Effector CD4-positive, alpha-beta T cell (primary cell): ENCODE measurements around the gene KBTBD12.

Source experiments
- DNase-seq: peaks from one replicate; pipeline ENCODE4 v3.0.0-alpha.2; 2020

Gene KBTBD12

DNA sequence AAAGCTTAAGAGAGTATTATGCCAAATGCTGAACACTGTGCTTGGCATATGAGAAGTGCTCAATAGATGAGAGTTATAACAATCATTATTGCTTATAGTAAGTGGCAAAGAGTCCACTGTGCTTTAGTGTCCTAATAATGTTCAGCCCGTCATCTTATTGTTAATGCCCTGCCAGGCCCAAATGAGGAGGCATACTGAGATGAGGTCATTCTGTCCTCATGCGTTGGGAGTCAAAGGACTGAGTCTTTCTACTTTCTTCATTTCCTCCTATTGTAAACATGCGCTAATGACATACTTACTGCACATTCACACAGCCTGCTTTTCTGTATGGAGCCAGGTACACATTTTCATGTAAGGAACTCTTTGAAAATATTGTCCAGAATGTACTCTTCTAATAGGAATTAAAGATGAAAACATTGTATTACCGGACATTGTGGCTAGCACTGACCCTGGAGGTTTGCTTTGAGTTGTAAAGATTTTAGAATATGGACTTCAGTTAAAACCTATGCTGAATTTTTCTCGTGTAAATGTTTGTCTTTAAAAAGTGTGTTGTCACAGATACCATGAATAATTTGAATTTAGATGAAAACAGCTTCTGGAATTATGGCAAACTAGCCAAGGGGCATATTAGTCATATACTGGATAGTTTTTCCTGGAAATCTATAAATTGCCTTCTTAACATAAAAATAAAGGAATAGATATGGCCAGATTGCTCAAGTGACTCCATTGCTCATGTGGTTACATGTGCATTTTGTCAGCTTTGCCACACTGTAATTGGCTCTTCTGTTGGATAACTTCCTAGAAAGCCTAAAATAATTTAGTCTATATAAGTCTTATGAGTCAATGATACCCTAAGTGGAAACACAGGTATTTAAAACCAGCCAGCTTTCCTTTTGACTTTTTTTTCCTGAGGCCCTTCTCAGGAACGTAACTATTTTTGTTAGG lies 38.3 kb downstream of the KBTBD12 start:
- DNase-seq = no peak

GRCh38 chr3:127954640-127955039 lies 39.6 kb downstream of the KBTBD12 start:
- no peak for DNase-seq

DNA sequence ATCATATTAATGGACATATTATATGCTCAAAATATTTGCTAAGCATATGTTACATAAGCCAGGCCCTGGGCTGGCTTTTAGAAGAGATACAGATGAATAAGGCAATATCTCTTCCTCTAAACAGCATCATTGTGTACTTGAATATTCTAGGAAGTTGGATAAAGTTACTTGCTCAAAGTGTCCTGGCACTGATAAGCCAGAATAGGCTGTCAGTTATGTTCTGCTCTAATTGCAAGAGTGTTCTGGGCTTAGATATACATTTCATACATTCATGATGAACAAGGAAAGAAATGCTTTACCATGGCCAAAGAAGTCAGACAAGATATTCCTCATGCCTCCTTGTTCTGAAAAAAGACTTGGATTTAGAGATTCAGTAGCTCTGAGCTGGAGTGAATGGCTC lies 40.7 kb downstream of the KBTBD12 start:
- no peak for DNase-seq

DNA sequence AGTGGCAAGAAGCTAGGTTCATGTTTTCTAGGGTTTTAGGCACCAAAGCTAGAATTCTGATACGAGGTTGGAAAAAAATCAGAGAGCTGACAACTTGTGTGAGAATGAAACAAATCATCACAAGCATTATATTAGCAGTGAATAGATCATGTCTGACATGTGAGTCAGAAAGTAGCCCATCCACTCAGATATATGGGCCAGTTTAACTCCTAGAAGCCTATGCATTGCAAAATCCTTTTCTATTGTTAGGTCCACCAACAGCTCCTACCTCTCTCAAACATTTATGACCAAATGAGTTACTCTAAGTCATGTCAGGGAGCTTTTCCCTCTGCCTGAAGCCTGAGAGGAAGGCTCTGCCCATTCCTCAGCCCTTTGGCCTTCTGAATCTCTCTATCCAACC lies 44.0 kb downstream of the KBTBD12 start:
- no peak for DNase-seq

DNA sequence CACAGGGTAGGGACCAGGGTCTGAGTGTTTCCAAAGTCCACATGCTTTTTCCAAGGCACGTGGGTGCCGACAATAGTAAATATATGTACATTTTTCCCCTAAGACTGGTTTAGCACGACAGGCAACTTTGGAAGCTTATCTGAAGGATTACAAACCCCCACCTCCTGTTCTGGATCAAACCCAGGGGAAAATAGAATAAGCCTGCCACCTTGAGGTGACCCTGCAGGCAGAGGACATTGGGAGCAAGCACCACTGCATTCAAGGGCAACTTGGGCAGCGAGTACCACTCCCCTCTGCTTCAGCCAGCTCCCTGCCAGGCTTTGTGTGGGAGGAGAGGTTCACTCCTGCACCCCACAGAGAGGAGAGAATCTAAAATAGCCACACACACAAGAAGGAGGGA lies 44.8 kb downstream of the KBTBD12 start:
- DNase-seq = no peak

GRCh38 chr3:127960421-127960965 lies 45.5 kb downstream of the KBTBD12 start:
- DNase-seq = no peak

DNA sequence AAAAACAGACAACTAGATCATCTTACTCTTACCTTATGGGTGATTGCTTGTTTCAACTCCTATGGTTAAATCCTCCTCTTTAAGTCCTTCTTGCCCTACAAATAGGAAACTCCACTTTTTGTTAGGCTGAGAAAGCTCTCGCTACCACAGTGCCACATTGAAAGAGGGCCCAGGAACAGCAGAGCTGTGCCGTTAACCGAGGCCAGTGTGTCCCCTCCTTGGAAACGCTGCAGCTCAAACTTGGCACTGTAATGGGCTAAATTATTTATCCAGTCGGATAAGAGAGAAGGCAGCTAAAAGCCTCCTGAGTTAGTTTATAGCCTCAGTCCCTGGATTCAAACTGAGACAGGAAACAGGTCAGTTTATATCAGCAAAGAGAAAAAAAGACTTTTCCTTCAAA lies 46.1 kb downstream of the KBTBD12 start:
- no peak for DNase-seq

GRCh38 chr3:127961963-127962362 lies 46.9 kb downstream of the KBTBD12 start:
- DNase-seq = no peak

GRCh38 chr3:127962937-127963336 lies 47.9 kb downstream of the KBTBD12 start:
- DNase-seq = no peak

GRCh38 chr3:127964053-127964452 lies 49.0 kb downstream of the KBTBD12 start:
- DNase-seq = no peak

DNA sequence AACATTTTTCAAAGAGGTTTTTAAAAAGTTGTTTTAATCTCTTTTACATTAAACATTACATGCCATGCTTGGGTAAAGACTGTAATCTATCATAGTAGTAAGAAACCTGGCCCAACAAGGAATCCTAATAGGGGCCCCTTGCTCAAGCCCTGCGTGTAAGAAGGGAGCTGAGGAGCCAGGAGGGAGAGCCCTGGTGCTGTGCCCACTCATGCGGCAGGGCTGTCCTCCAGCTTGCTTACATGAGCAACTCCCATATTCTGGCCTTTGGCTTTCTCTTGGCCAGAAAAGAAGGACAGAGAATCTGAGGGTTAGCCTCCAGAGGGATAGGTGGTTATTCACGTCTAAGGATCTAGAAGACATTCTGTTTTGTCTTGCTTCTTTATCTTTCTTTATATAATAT lies 49.8 kb downstream of the KBTBD12 start:
- DNase-seq = no peak

GRCh38 chr3:127967316-127967715 lies 52.3 kb downstream of the KBTBD12 start:
- no peak for DNase-seq

DNA sequence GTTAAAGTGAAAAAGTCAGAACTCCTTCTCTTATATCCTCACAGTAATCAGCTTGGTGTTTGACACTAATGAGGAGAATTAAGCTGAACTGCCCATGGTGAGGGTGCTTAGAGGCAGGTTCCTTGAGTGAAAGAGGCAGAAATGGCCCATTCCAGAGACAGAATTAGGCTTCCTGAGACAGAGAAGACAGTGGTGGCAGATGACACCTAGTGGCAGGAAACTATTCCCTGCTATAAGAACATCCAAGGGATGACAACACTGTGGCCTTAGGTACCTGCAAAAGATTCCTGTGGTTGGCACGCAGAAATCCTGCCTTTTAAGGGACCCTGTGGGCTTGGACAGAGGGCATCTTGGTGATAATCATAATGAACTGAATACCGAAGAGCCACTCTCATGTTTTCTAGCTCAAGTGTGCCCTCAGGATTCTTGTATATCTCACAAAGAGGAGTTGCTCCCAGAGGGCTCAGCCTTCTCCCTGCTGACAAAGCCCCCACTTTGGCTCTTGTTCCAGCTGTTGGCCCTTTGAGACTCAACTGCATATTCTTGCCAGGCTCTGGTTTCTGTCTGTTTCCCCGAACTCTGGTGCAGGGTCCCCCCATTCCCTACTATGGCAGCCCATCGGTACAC lies 56.0 kb downstream of the KBTBD12 start:
- no peak for DNase-seq

DNA sequence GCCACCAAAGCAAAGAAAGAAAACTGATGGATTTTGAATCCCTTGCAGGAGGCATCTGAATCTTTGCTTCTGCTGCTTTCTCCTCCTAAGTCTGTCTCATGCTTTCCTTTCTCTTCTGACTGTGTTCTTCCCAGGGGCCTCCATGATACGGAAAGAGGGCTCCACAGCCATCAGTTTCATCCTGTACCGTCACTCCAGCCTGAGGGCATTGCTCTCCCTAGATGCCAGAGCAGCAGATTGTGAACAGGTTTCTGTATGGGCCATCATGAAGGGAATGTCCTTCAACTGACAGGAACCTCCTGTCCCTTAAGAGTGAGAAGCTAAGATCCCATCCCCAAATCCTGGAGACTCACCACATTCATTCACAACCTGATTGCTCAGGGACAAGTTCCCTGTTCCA lies 59.2 kb downstream of the KBTBD12 start:
- DNase-seq = no peak

GRCh38 chr3:127975153-127976029 lies 60.4 kb downstream of the KBTBD12 start:
- no peak for DNase-seq

- no peak for DNase-seq
Observed at GRCh38 chr3:127978636-127979035, 63.6 kb downstream of the KBTBD12 start.

- DNase-seq = no peak
Observed at GRCh38 chr3:127979473-127979872, 64.4 kb downstream of the KBTBD12 start.

GRCh38 chr3:127981097-127981496 lies 66.1 kb downstream of the KBTBD12 start:
- no peak for DNase-seq

- no peak for DNase-seq
Observed at GRCh38 chr3:127982155-127982554, 67.1 kb downstream of the KBTBD12 start.

DNA sequence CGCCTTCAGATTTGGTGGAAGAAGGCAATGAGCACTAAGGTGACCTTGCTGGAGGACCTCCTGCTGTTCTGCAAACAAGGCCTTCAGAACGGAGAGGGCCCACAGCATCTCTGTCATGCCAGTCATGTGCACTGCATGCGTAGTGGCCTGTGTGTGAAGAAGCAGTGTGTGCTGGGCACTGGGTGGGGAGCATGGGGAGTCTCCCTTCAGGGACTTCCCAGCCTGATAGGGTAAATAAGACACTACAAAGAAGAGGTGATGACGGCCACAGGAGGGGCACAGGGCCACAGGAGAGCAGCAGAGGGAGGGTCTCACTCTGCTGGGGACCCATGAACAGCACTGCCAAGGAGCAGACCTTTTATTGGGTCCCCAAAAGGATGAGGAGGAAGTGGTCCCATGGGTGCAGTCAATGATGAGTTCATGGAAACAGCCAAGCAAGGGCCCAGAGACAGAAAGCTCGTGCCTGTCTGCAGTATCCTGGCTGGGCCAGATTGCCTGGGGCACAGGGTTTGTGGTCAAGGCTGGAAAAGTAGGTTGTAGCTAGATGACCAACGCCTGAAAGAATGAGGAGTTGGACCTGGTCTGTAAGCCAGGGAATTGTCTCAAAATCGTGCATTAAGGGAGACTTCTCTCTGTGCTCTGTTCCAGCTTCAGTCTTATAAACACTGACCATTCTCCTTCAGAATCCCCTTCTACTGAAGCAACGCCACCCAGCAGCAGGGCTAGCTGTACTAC lies 69.4 kb downstream of the KBTBD12 start:
- DNase-seq = no peak

GRCh38 chr3:127985216-127985615 lies 70.2 kb downstream of the KBTBD12 start:
- DNase-seq = no peak

- no peak for DNase-seq
Observed at GRCh38 chr3:127985655-127986225, 70.7 kb downstream of the KBTBD12 start.
